Measurements from ENCODE around the gene DDX17.

DNA sequence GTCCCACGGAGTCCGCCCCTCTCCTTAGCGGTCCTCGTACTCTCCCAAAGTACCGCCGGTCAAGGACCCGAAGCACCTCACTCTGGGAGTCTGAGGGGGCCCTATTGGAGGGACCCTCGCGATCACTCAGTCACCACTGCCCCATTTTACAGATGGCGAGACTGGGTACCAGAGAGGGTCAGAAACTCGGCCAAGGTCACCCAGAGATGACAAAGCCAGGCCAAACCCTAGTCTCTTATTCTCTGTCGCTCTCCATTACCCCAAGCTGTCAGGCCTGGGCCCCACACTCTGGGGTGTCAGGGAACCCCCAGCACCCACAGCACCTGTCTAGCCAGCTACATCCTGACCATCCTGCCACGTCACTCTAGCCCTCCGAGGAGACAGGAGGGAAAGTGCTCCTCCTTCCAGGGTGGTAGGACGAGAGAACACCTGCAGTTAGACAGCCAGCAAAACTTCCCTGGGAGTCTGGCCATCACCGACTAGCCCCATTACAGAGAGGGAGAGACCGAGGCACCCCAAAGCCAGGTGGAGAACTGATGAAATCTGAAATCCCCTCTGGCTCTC lies 49.8 kb downstream of the DDX17 start:
- no peak for TF ChIP-seq POLR2A (IDR thresholded peaks at IDR 0.05)
- TF ChIP-seq, protein P1, sequence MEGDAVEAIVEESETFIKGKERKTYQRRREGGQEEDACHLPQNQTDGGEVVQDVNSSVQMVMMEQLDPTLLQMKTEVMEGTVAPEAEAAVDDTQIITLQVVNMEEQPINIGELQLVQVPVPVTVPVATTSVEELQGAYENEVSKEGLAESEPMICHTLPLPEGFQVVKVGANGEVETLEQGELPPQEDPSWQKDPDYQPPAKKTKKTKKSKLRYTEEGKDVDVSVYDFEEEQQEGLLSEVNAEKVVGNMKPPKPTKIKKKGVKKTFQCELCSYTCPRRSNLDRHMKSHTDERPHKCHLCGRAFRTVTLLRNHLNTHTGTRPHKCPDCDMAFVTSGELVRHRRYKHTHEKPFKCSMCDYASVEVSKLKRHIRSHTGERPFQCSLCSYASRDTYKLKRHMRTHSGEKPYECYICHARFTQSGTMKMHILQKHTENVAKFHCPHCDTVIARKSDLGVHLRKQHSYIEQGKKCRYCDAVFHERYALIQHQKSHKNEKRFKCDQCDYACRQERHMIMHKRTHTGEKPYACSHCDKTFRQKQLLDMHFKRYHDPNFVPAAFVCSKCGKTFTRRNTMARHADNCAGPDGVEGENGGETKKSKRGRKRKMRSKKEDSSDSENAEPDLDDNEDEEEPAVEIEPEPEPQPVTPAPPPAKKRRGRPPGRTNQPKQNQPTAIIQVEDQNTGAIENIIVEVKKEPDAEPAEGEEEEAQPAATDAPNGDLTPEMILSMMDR (IDR thresholded peaks at IDR 0.05), result no peak

All from upper lobe of left lung (tissue), 4 donors.